ENCODE measurements around the gene ERO1B.
"Not testable (repeated sequence)": the region's sequence is repeated elsewhere in the genome, so short reads cannot be mapped to it uniquely, and the experiment has no call there.

Gene ERO1B

DNA sequence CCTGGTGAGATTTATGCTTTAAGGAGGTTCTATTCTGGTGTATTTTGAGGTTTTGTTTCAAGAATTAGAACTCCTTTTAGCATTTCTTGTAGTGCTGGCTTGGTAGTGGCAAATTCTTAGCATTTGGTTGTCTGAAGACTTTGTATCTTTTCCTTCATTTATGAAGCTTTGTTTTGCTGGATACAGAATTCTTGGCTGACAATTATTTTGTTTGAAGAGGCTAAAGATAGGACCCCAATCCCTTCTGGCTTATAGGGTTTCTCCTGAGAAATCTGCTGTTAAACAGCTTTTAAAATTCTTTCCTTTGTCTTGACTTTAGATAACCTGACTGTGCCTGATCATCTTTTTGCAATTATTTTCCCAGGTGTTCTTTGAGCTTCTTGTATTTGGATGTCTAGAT lies 80.8 kb downstream of the ERO1B start:
- no peak overlapping the region for H3K27ac ChIP-seq (ENCODE audit: low read depth, low read length)
- 0 out of 2 replicates have a peak, but pooled peaks cover under 1% of the 10 kb centered on the region for H3K4me1 ChIP-seq (ENCODE audit: control insufficient read depth, insufficient read depth, low read length)
- H3K27me3 ChIP-seq (ENCODE audit: control insufficient read depth, insufficient read depth, low read length), result no peaks in the 10 kb centered on the region
- no peak overlapping the region for H3K4me3 ChIP-seq (ENCODE audit: low read depth, low read length)
- H3K9ac ChIP-seq (ENCODE audit: low read depth, low read length), result no peak overlapping the region
- H3K36me3 ChIP-seq (ENCODE audit: control insufficient read depth, insufficient read depth, low read length), result peaks cover 3% of the 10 kb centered on the region; the same call in 1 of the 2 replicates
- H3K9me3 ChIP-seq (ENCODE audit: control insufficient read depth, insufficient read depth, low read length), result 0 out of 2 replicates have a peak, but pooled peaks cover 4% of the 10 kb centered on the region

DNA sequence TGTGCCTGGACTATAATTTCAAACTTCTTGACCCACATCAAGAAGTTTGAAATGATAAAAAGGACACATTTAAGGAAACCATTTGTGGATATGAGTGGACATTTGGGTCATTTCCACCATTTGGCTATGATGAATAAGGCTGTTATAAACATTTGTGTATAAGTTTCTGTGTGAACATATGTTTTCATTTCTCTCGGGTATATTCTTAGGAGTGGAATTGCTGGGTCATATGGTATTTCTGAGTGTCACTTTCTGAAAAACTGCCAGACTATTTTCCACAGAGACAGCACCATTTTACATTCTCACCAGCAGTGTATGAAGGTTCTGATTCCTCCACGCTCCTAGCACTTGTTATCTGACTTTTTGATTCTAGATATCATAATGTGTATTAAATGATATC lies 88.6 kb downstream of the ERO1B start:
- H3K9me3 ChIP-seq (ENCODE audit: control insufficient read depth, insufficient read depth, low read length), result no peaks in the 10 kb centered on the region
- H3K27ac ChIP-seq (ENCODE audit: low read depth, low read length), result no peak overlapping the region
- H3K4me3 ChIP-seq (ENCODE audit: low read depth, low read length), result no peak overlapping the region
- no peaks in the 10 kb centered on the region for H3K4me1 ChIP-seq (ENCODE audit: control insufficient read depth, insufficient read depth, low read length)
- H3K9ac ChIP-seq (ENCODE audit: low read depth, low read length), result no peak overlapping the region
- H3K27me3 ChIP-seq (ENCODE audit: control insufficient read depth, insufficient read depth, low read length), result no peaks in the 10 kb centered on the region
- no peaks in the 10 kb centered on the region for H3K36me3 ChIP-seq (ENCODE audit: control insufficient read depth, insufficient read depth, low read length)

DNA sequence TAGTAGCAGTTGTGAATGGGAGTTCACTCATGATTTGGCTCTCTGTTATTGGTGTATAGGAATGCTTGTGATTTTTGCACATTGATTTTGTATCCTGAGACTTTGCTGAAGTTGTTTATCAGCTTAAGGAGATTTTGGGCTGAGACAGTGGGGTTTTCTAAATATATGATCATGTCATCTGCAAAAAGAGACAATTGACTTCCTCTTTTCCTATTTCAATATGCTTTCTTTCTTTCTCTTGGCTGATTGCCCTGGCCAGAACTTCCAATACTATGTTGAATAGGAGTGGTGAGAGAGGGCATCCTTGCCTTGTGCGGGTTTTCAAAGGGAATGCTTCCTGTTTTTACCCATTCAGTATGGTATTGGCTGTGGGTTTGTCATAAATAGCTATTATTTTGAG lies 93.7 kb downstream of the ERO1B start:
- H3K4me1 ChIP-seq (ENCODE audit: control insufficient read depth, insufficient read depth, low read length); H3K36me3 ChIP-seq (ENCODE audit: control insufficient read depth, insufficient read depth, low read length); H3K4me3 ChIP-seq (ENCODE audit: low read depth, low read length); H3K27me3 ChIP-seq (ENCODE audit: control insufficient read depth, insufficient read depth, low read length); H3K27ac ChIP-seq (ENCODE audit: low read depth, low read length); H3K9me3 ChIP-seq (ENCODE audit: control insufficient read depth, insufficient read depth, low read length); H3K9ac ChIP-seq (ENCODE audit: low read depth, low read length): not testable (repeated sequence)

DNA sequence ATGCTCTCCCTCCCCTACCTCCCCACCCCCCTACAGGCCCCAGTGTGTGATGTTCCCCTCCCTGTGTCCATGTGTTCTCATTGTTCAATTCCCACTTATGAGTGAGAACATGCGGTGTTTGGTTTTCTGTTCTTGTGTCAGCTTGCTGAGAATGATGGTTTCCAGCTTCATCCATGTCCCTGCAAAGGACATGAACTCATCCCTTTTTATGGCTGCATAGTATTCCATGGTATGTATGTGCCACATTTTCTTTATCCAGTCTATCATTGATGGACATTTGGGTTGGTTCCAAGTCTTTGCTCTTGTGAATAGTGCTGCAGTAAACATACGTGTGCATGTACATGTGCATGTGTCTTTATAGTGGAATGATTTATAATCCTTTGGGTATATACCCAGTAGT lies 95.3 kb downstream of the ERO1B start:
- not testable (repeated sequence) for H3K4me1 ChIP-seq (ENCODE audit: control insufficient read depth, insufficient read depth, low read length); H3K4me3 ChIP-seq (ENCODE audit: low read depth, low read length); H3K27ac ChIP-seq (ENCODE audit: low read depth, low read length); H3K27me3 ChIP-seq (ENCODE audit: control insufficient read depth, insufficient read depth, low read length); H3K36me3 ChIP-seq (ENCODE audit: control insufficient read depth, insufficient read depth, low read length); H3K9me3 ChIP-seq (ENCODE audit: control insufficient read depth, insufficient read depth, low read length); H3K9ac ChIP-seq (ENCODE audit: low read depth, low read length)

DNA sequence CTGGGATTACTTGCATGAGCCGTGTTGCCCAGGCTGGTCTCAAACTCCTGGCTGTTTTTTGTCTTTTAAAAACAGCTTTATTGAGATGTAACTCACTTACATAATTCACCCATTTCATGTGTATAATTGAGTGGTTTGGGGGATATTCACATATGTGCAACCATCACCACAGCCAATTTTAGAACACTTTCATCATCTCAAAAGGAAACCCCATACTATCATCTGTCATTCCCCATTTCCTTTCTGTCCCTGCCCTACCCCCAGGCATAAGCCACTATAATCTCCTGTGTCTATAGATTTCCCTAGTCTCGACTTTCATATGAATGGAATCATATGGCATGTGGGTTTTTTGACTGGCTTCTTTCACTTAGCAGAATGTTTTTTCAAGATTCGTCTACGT lies 96.1 kb downstream of the ERO1B start:
- H3K27me3 ChIP-seq (ENCODE audit: control insufficient read depth, insufficient read depth, low read length), result no peaks in the 10 kb centered on the region
- H3K27ac ChIP-seq (ENCODE audit: low read depth, low read length), result no peak overlapping the region
- no peak overlapping the region for H3K4me3 ChIP-seq (ENCODE audit: low read depth, low read length)
- no peaks in the 10 kb centered on the region for H3K4me1 ChIP-seq (ENCODE audit: control insufficient read depth, insufficient read depth, low read length)
- no peaks in the 10 kb centered on the region for H3K9me3 ChIP-seq (ENCODE audit: control insufficient read depth, insufficient read depth, low read length)
- H3K36me3 ChIP-seq (ENCODE audit: control insufficient read depth, insufficient read depth, low read length), result 0 out of 2 replicates have a peak, but pooled peaks cover 13% of the 10 kb centered on the region
- H3K9ac ChIP-seq (ENCODE audit: low read depth, low read length), result no peak overlapping the region

DNA sequence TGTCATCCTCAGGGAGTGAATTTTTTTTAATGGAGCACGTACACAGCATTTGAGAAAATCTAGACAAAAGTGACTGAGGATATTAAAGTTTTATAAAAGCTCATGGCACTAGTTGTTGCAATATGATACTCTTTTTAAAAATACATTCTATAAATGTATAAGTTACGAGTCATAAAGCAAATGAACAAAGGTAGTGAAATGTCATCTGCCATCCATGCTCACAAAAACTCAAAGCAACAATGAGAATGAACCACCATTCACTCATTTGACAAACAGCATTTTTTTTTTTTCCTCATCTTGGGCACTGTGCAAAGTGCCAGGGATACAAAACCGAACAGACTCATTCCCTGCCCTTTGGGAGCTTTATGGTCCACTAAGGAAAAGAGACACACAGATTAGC lies 100.7 kb downstream of the ERO1B start:
- Histone ChIP-seq H3K4me1 (ENCODE audit: control insufficient read depth, insufficient read depth, low read length) (no peaks in the 10 kb centered on the region), H3K27me3 (ENCODE audit: control insufficient read depth, insufficient read depth, low read length) (no peaks in the 10 kb centered on the region), H3K9ac (ENCODE audit: low read depth, low read length) (no peak overlapping the region), H3K36me3 (ENCODE audit: control insufficient read depth, insufficient read depth, low read length) (peaks cover 20% of the 10 kb centered on the region), H3K9me3 (ENCODE audit: control insufficient read depth, insufficient read depth, low read length) (no peaks in the 10 kb centered on the region), H3K27ac (ENCODE audit: low read depth, low read length) (no peak overlapping the region), H3K4me3 (ENCODE audit: low read depth, low read length) (no peak overlapping the region)

DNA sequence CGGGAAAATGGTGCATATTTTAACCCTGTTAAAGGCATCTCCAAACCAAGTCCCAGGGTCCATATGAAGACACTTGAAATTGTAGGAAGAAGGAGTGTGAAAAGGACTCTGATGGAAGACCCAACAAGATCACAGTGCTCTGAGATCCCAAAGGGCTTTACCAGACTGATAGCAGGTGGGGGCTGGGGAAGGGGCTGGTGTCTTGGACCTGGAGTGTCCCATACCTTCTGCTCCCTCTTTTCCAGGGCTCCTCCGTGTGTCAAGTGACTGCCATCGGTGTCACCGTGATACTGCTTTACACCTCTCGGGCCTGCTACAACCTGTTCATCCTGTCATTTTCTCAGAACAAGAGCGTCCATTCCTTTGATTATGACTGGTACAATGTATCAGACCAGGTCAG lies 102.1 kb downstream of the ERO1B start:
- peaks cover 17% of the 10 kb centered on the region for H3K36me3 ChIP-seq (ENCODE audit: control insufficient read depth, insufficient read depth, low read length)
- H3K4me1 ChIP-seq (ENCODE audit: control insufficient read depth, insufficient read depth, low read length), result no peaks in the 10 kb centered on the region
- no peaks in the 10 kb centered on the region for H3K27me3 ChIP-seq (ENCODE audit: control insufficient read depth, insufficient read depth, low read length)
- no peak overlapping the region for H3K9ac ChIP-seq (ENCODE audit: low read depth, low read length)
- no peak overlapping the region for H3K4me3 ChIP-seq (ENCODE audit: low read depth, low read length)
- H3K27ac ChIP-seq (ENCODE audit: low read depth, low read length), result no peak overlapping the region
- no peaks in the 10 kb centered on the region for H3K9me3 ChIP-seq (ENCODE audit: control insufficient read depth, insufficient read depth, low read length)

DNA sequence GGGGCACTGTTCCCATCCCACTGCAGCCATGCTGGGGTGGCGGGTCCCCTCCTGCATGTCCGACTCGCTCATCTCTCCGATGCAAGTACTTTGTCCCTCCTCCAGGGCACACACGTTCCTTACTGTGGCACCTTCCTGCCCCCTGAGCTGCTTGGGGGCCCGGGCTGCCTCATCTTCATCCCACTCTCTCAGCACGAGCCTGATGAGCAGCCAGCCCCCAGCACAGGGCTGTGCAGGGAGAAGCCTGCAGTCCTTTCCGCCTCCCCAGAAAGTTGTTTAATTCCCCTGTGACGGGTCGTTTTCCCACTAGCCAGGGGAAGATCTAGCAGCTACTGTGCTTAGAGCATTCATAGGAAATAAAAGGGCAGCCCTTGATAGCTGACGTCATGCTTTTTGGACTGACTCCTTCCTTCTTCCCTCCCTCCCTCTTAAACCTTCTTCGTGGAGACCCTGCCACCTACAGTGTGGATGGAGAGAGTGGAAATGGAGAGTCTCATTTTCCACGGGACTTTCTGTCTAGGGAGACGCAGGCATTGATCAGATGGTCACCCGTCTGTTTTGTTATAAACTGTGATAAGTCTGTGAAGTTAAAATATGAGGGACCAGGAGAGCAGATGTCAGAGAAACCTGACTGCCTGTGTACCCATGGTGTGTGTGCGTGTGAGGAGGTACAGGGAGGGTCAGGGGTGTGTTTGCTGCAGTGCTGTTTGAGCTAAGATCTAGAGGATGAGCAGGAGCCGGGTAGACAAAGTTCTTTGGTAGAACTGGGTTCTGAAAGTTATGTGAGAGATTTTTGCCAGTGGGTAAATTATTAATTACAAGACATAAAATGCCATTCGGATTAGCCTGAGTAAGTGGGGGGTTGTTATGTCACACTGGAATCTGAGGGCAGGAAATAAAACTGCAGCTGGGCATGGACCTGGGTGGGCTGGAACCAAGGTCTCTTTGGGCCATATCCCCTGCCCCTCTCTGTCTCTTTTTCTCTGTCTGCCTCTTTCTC lies 105.1 kb downstream of the ERO1B start:
- Histone ChIP-seq H3K36me3 (ENCODE audit: control insufficient read depth, insufficient read depth, low read length) (peaks cover 16% of the 10 kb centered on the region), H3K27me3 (ENCODE audit: control insufficient read depth, insufficient read depth, low read length) (no peaks in the 10 kb centered on the region), H3K9me3 (ENCODE audit: control insufficient read depth, insufficient read depth, low read length) (no peaks in the 10 kb centered on the region), H3K4me1 (ENCODE audit: control insufficient read depth, insufficient read depth, low read length) (peaks cover 7% of the 10 kb centered on the region; the same call in 1 of the 2 replicates), H3K27ac (ENCODE audit: low read depth, low read length) (no peak overlapping the region), H3K9ac (ENCODE audit: low read depth, low read length) (no peak overlapping the region), H3K4me3 (ENCODE audit: low read depth, low read length) (no peak overlapping the region)

DNA sequence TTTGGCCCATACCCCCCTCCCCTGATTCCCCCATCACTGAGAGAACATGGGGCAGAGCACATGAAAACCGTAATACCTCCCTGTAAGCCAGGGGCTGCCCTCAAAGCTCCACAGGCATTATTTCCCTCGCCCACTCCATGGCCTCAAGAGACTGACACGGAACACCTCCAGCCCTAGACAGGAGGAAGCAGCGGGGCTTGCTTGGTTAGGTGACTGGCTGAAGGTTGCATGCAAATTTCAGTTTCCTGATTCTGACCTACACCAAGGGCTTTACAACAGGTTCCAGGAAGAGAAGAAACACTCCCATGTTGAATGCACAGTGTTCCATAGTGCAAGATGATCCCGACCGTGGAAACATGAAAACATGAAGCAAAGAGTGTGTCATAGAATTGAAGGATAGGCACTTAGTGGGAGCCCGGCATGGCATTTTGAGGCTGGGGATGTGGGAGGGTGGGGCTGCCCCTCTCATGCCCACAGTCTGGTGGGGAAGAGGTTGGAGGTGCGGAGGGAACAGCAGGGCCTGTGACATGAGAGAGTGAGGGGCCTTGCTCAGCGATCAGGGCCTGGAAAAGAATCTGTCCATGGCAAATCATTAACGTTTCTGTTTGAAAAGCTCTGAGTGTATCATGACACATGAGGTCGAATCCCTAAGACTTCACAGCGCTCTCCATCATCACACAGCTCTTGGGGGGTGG lies 106.0 kb downstream of the ERO1B start:
- Histone ChIP-seq H3K4me3 (ENCODE audit: low read depth, low read length) (no peak overlapping the region), H3K9me3 (ENCODE audit: control insufficient read depth, insufficient read depth, low read length) (no peaks in the 10 kb centered on the region), H3K4me1 (ENCODE audit: control insufficient read depth, insufficient read depth, low read length) (peaks cover 7% of the 10 kb centered on the region; the same call in 1 of the 2 replicates), H3K27ac (ENCODE audit: low read depth, low read length) (no peak overlapping the region), H3K9ac (ENCODE audit: low read depth, low read length) (no peak overlapping the region), H3K27me3 (ENCODE audit: control insufficient read depth, insufficient read depth, low read length) (no peaks in the 10 kb centered on the region), H3K36me3 (ENCODE audit: control insufficient read depth, insufficient read depth, low read length) (peaks cover 8% of the 10 kb centered on the region)

DNA sequence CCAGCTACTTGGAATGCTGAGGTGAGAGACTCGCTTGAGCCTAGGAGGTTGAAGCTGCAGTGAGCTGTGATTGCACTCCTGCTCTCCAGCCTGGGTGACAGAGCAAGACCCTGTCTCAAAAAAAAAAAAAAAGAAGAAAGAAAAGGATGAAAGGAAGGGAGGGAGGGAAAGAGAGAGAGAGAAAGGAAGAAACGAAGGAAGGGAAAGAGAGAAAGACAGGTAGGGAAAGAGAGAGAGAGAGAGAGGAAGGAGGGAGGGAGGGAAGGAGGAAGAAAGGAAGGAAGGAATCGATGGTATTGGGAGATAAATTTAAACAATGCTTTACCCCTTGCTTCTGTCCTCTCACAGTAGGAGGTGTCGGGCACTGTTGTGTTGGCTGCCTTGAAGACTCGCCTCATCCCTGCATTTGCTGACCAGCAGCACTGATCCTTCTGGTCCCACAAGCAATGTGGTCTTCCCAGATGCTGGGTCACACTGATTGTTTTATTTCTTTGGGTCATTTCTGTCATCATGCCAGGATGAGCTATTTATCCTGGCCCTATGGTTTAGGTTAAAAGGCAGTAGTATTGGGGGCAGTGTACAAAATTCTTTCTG lies 108.5 kb downstream of the ERO1B start:
- Histone ChIP-seq H3K27ac (ENCODE audit: low read depth, low read length) (no peak overlapping the region), H3K9me3 (ENCODE audit: control insufficient read depth, insufficient read depth, low read length) (no peaks in the 10 kb centered on the region), H3K9ac (ENCODE audit: low read depth, low read length) (no peak overlapping the region), H3K4me3 (ENCODE audit: low read depth, low read length) (no peak overlapping the region), H3K36me3 (ENCODE audit: control insufficient read depth, insufficient read depth, low read length) (no peaks in the 10 kb centered on the region), H3K4me1 (ENCODE audit: control insufficient read depth, insufficient read depth, low read length) (peaks cover 7% of the 10 kb centered on the region; the same call in 1 of the 2 replicates), H3K27me3 (ENCODE audit: control insufficient read depth, insufficient read depth, low read length) (no peaks in the 10 kb centered on the region)
